NCI-H2029 treated with DMSO at 0.1 percent for 48 hours (cell line): ENCODE results near the gene BPTF.
"Not testable (repeated sequence)": the region's sequence is repeated elsewhere in the genome, so short reads cannot be mapped to it uniquely, and the experiment has no call there.

Source experiments
- DNase-seq: peaks from one replicate; lab custom pipeline; 2025; lab: John Stamatoyannopoulos, UW

The BPTF gene

GRCh38 chr17:68011199-68011665 is 185.9 kb downstream of the BPTF start:
- no peak for DNase-seq

- DNase-seq, result no peak
Observed at GRCh38 chr17:68013385-68013784, 188.1 kb downstream of the BPTF start.

- DNase-seq, result no peak
Observed at GRCh38 chr17:68015081-68015723, 189.9 kb downstream of the BPTF start.

- no peak for DNase-seq
Observed at GRCh38 chr17:68016838-68017237, 191.5 kb downstream of the BPTF start.

GRCh38 chr17:68018493-68018892 is 193.2 kb downstream of the BPTF start:
- DNase-seq, result not testable (repeated sequence)

GRCh38 chr17:68019336-68019674 is 194.0 kb downstream of the BPTF start:
- DNase-seq, result no peak

- peak; percentile 59 for DNase-seq
Observed at GRCh38 chr17:68019675-68020408, 194.5 kb downstream of the BPTF start.

- no peak for DNase-seq
Observed at GRCh38 chr17:68020409-68020756, 195.1 kb downstream of the BPTF start.

- DNase-seq, result not testable (repeated sequence)
Observed at GRCh38 chr17:68020791-68021190, 195.5 kb downstream of the BPTF start.

- no peak for DNase-seq
Observed at GRCh38 chr17:68021963-68022362, 196.7 kb downstream of the BPTF start.

- DNase-seq, result not testable (repeated sequence)
Observed at GRCh38 chr17:68022547-68022946, 197.2 kb downstream of the BPTF start.

- no peak for DNase-seq
Observed at GRCh38 chr17:68029512-68030215, 204.4 kb downstream of the BPTF start.
